ENCODE data around the gene ZXDC.

Gene ZXDC

GRCh38 chr3:126454025-126454424 is 21.7 kb downstream of the ZXDC start:
- peaks cover 39% of the 10 kb centered on the region for H3K36me3 Mint-ChIP-seq (ENCODE audit: low read depth)
- H3K4me1 Mint-ChIP-seq (ENCODE audit: low read depth), result no peaks in the 10 kb centered on the region
- H3K4me3 Mint-ChIP-seq, result no peak overlapping the region
- H3K9me3 Mint-ChIP-seq, result no peaks in the 10 kb centered on the region
- no peaks in the 10 kb centered on the region for H3K27me3 Mint-ChIP-seq (ENCODE audit: low read depth)
- no peak for DNase-seq (ENCODE audit: low spot score)
- H3K27ac Mint-ChIP-seq, result no peak overlapping the region

- Mint-ChIP-seq H3K4me3 (no peak overlapping the region), H3K36me3 (ENCODE audit: low read depth) (peaks cover 32% of the 10 kb centered on the region), H3K27me3 (ENCODE audit: low read depth) (no peaks in the 10 kb centered on the region), H3K4me1 (ENCODE audit: low read depth) (no peaks in the 10 kb centered on the region), H3K27ac (no peak overlapping the region), H3K9me3 (no peaks in the 10 kb centered on the region)
- DNase-seq (ENCODE audit: low spot score), result no peak
Observed at GRCh38 chr3:126452213-126452612, 23.5 kb downstream of the ZXDC start.

- no peaks in the 10 kb centered on the region for H3K9me3 Mint-ChIP-seq
- H3K27ac Mint-ChIP-seq, result no peak overlapping the region
- no peaks in the 10 kb centered on the region for H3K4me1 Mint-ChIP-seq (ENCODE audit: low read depth)
- peaks cover 25% of the 10 kb centered on the region for H3K36me3 Mint-ChIP-seq (ENCODE audit: low read depth)
- H3K4me3 Mint-ChIP-seq, result no peak overlapping the region
- no peak for DNase-seq (ENCODE audit: low spot score)
- no peaks in the 10 kb centered on the region for H3K27me3 Mint-ChIP-seq (ENCODE audit: low read depth)
Observed at GRCh38 chr3:126451511-126451910, 24.2 kb downstream of the ZXDC start.

GRCh38 chr3:126450744-126451143 is 24.9 kb downstream of the ZXDC start:
- no peak for DNase-seq (ENCODE audit: low spot score)
- no peaks in the 10 kb centered on the region for H3K27me3 Mint-ChIP-seq (ENCODE audit: low read depth)
- no peaks in the 10 kb centered on the region for H3K9me3 Mint-ChIP-seq
- H3K36me3 Mint-ChIP-seq (ENCODE audit: low read depth), result peaks cover 23% of the 10 kb centered on the region
- no peak overlapping the region for H3K27ac Mint-ChIP-seq
- H3K4me3 Mint-ChIP-seq, result no peak overlapping the region
- no peaks in the 10 kb centered on the region for H3K4me1 Mint-ChIP-seq (ENCODE audit: low read depth)

GRCh38 chr3:126450219-126450618 is 25.5 kb downstream of the ZXDC start:
- no peak for DNase-seq (ENCODE audit: low spot score)
- Mint-ChIP-seq H3K27me3 (ENCODE audit: low read depth) (no peaks in the 10 kb centered on the region), H3K9me3 (no peaks in the 10 kb centered on the region), H3K27ac (no peak overlapping the region), H3K4me3 (no peak overlapping the region), H3K36me3 (ENCODE audit: low read depth) (peaks cover 21% of the 10 kb centered on the region), H3K4me1 (ENCODE audit: low read depth) (no peaks in the 10 kb centered on the region)

GRCh38 chr3:126449621-126450051 is 26.1 kb downstream of the ZXDC start:
- DNase-seq (ENCODE audit: low spot score), result no peak
- H3K4me3 Mint-ChIP-seq, result no peak overlapping the region
- no peaks in the 10 kb centered on the region for H3K4me1 Mint-ChIP-seq (ENCODE audit: low read depth)
- H3K9me3 Mint-ChIP-seq, result no peaks in the 10 kb centered on the region
- H3K36me3 Mint-ChIP-seq (ENCODE audit: low read depth), result peaks cover 17% of the 10 kb centered on the region
- H3K27ac Mint-ChIP-seq, result no peak overlapping the region
- no peaks in the 10 kb centered on the region for H3K27me3 Mint-ChIP-seq (ENCODE audit: low read depth)

- Mint-ChIP-seq H3K9me3 (no peaks in the 10 kb centered on the region), H3K4me3 (no peak overlapping the region), H3K36me3 (ENCODE audit: low read depth) (peaks cover 13% of the 10 kb centered on the region), H3K4me1 (ENCODE audit: low read depth) (no peaks in the 10 kb centered on the region), H3K27ac (no peak overlapping the region), H3K27me3 (ENCODE audit: low read depth) (no peaks in the 10 kb centered on the region)
- no peak for DNase-seq (ENCODE audit: low spot score)
Observed at GRCh38 chr3:126448893-126449180, 26.9 kb downstream of the ZXDC start.

- Mint-ChIP-seq H3K4me3 (no peak overlapping the region), H3K9me3 (no peaks in the 10 kb centered on the region), H3K27ac (no peak overlapping the region), H3K27me3 (ENCODE audit: low read depth) (no peaks in the 10 kb centered on the region), H3K36me3 (ENCODE audit: low read depth) (peaks cover 13% of the 10 kb centered on the region), H3K4me1 (ENCODE audit: low read depth) (no peaks in the 10 kb centered on the region)
- DNase-seq (ENCODE audit: low spot score), result no peak
Observed at GRCh38 chr3:126448136-126448892, 27.4 kb downstream of the ZXDC start.

GRCh38 chr3:126447456-126448106 is 28.1 kb downstream of the ZXDC start:
- no peak for DNase-seq (ENCODE audit: low spot score)
- H3K36me3 Mint-ChIP-seq (ENCODE audit: low read depth), result peaks cover 11% of the 10 kb centered on the region
- no peak overlapping the region for H3K27ac Mint-ChIP-seq
- no peaks in the 10 kb centered on the region for H3K27me3 Mint-ChIP-seq (ENCODE audit: low read depth)
- H3K4me3 Mint-ChIP-seq, result no peak overlapping the region
- no peaks in the 10 kb centered on the region for H3K4me1 Mint-ChIP-seq (ENCODE audit: low read depth)
- no peaks in the 10 kb centered on the region for H3K9me3 Mint-ChIP-seq

GRCh38 chr3:126446791-126447190 is 28.9 kb downstream of the ZXDC start:
- Mint-ChIP-seq H3K4me1 (ENCODE audit: low read depth) (no peaks in the 10 kb centered on the region), H3K36me3 (ENCODE audit: low read depth) (peaks cover 6% of the 10 kb centered on the region), H3K9me3 (no peaks in the 10 kb centered on the region), H3K4me3 (no peak overlapping the region), H3K27ac (no peak overlapping the region), H3K27me3 (ENCODE audit: low read depth) (no peaks in the 10 kb centered on the region)
- no peak for DNase-seq (ENCODE audit: low spot score)

GRCh38 chr3:126446301-126446700 is 29.4 kb downstream of the ZXDC start:
- H3K27ac Mint-ChIP-seq, result no peak overlapping the region
- no peaks in the 10 kb centered on the region for H3K4me1 Mint-ChIP-seq (ENCODE audit: low read depth)
- no peaks in the 10 kb centered on the region for H3K27me3 Mint-ChIP-seq (ENCODE audit: low read depth)
- no peaks in the 10 kb centered on the region for H3K9me3 Mint-ChIP-seq
- no peak for DNase-seq (ENCODE audit: low spot score)
- H3K4me3 Mint-ChIP-seq, result no peak overlapping the region
- H3K36me3 Mint-ChIP-seq (ENCODE audit: low read depth), result peaks cover under 1% of the 10 kb centered on the region

GRCh38 chr3:126445506-126445905 is 30.2 kb downstream of the ZXDC start:
- no peak overlapping the region for H3K4me3 Mint-ChIP-seq
- no peak for DNase-seq (ENCODE audit: low spot score)
- no peak overlapping the region for H3K27ac Mint-ChIP-seq
- H3K27me3 Mint-ChIP-seq (ENCODE audit: low read depth), result no peaks in the 10 kb centered on the region
- no peaks in the 10 kb centered on the region for H3K9me3 Mint-ChIP-seq
- no peaks in the 10 kb centered on the region for H3K4me1 Mint-ChIP-seq (ENCODE audit: low read depth)
- no peaks in the 10 kb centered on the region for H3K36me3 Mint-ChIP-seq (ENCODE audit: low read depth)

- Mint-ChIP-seq H3K4me1 (ENCODE audit: low read depth) (no peaks in the 10 kb centered on the region), H3K9me3 (no peaks in the 10 kb centered on the region), H3K4me3 (no peak overlapping the region), H3K27ac (no peak overlapping the region), H3K36me3 (ENCODE audit: low read depth) (no peaks in the 10 kb centered on the region), H3K27me3 (ENCODE audit: low read depth) (no peaks in the 10 kb centered on the region)
- no peak for DNase-seq (ENCODE audit: low spot score)
Observed at GRCh38 chr3:126442856-126443242, 32.8 kb downstream of the ZXDC start.

GRCh38 chr3:126442094-126442855 is 33.4 kb downstream of the ZXDC start:
- Mint-ChIP-seq H3K27ac (no peak overlapping the region), H3K27me3 (ENCODE audit: low read depth) (no peaks in the 10 kb centered on the region), H3K9me3 (no peaks in the 10 kb centered on the region), H3K36me3 (ENCODE audit: low read depth) (peaks cover 2% of the 10 kb centered on the region), H3K4me1 (ENCODE audit: low read depth) (no peaks in the 10 kb centered on the region), H3K4me3 (no peak overlapping the region)
- no peak for DNase-seq (ENCODE audit: low spot score)

Data from T-helper 2 cell treated with Interferon-gamma antibody and Interleukin-4, amounts not matched to agents 5 μg/mL and 100 μg/mL, for 36 hours (primary cell).